HL-60/S4 treated with phorbol 12-myristate 13-acetate at 8.2 ng/mL for 4 days and 3 days (cell line): ENCODE results near the gene KIFC1.

ENCODE experiments used
- in situ Hi-C: fragments of 300-500 bp; cut with MboI; formaldehyde crosslinking; loops from 2 replicates; pipeline ENCODE4 v1.15.0; 2022; ENCODE audit warnings: low sequenced_read_pairs

KIFC1 gene

DNA sequence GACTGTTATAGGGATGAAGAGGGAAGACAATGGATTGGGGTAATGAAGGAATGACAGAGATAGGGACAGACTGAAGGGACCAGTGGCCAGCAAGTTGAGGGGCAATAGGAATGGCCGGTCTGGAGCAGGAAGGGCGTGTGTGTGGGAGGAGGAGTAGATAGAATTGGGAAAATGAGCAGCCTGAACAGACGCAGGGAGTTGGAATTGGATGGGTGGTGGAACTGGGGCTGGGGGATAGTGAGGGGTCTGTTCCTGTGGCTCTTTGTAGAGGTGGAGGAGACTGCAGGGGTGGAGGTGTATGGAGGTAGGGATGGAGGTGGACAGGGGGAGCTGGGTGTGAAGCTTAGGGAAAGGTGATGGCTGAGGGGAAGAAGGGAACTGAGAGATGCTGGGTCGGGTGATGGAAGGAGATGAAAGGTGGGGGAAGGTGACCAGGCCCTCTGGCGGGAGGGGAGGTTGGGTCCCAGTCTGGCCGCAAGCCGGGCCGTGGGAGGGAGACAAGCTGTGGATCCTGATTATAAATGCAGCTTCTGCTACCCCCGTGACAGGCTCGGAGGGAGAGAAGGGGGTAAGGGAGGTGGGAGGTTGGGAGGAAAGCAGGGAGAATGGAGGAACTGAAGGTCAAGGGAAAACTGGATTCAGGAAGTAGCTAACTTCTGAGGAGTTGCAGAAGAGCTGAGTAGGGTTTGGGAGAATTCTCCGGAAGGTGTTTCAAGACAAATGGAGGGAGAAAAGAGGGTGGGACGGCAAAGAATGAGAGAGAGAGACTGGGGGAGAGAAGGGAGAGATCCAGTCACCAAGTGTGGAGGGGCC is 33.4 kb downstream of the KIFC1 start:
- in situ Hi-C loops = no loop called here

- in situ Hi-C loops = no loop called here
These were observed 34.3 kb downstream of the KIFC1 start for GRCh38 chr6:33425668-33426577.

DNA sequence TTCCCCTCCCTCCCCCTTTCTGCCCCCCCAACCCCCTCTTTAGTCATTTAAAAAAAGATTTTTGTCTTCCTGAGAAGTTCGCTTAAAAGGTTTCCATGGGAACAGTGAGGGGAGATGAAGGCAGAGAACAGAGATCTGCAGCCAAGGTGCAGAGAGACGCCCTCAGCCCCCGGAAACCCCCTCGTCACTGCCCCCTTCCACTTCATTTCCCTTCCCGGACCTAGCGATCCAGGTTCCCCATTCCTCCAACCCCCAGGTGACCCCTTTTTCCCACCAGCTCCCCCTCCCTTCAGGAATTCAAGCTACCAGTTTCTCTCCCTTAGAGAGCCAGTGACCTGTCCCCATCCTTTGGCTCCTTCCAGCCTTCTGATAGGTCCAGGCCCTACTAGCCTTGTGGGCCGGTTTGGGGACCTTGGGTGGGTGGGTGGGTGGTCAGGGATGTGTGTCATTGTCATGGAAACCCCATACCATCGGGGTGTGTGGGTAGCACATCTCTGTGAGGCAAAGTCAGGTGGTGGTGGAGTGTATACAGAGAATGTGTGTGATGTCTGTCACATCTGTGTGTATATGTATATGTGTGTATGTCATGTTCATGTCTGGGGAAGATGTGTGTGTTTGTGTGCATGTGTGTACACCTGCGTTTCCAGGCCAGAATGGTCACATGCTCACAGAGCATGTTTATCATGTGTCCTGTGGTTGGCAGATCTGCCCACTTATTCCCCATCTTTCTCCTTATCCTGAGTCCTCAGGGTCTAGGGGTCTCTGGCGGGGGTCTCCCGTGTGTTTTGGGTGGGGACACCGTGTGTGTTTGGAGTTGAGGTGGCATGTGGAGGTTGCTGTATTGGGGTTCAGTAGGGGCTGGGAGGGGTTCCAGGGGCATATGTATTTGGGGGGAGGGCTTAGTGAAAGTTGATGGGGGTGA is 35.2 kb downstream of the KIFC1 start:
- in situ Hi-C loops = no loop called here

GRCh38 chr6:33427585-33428223 is 36.1 kb downstream of the KIFC1 start:
- in situ Hi-C loops = no loop called here

DNA sequence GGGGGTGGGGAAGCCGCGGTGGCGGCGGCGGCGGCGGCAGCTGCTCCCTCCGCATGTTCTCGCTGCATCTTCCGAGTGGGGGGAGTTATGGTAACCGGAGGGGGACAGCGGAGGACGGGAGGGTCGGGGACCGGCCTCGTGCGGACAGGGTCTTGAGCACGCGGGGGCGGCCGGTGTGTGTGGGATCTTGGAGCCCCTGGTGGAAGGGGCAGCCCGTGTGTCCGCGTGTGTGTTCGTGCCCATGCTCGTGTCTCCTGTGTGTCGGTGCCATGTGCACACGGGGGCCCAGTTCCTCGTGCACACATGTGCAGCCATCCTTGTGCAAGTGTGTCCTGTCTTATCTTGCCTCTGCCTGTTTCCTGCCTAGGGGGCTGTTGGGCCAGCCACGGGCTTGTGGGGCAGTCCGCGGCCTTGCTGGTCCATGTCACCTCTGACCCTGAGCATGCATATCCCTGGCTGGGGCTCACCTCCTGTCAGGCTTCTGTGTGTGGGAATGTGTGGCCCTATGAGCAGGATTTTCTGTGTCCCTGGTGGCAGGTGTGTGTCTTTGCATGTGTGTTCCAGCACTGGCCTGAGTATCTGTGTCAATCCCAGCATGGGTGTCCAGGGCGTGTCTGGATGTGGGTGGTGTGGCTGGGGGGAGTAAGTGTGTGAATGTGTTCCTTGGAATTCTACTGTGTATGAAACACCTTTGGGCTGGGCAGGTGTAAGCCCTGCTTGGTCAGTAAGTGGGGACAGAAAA is 36.8 kb downstream of the KIFC1 start:
- in situ Hi-C loops = no loop called here

- in situ Hi-C loops = no loop called here
These were observed 37.5 kb downstream of the KIFC1 start for GRCh38 chr6:33428966-33429749.

- in situ Hi-C loops = no loop called here
These were observed 38.1 kb downstream of the KIFC1 start for GRCh38 chr6:33429750-33430052.

- in situ Hi-C loops = no loop called here
These were observed 38.7 kb downstream of the KIFC1 start for GRCh38 chr6:33430334-33430733.

GRCh38 chr6:33430991-33431879 is 39.6 kb downstream of the KIFC1 start:
- in situ Hi-C loops = no loop called here

DNA sequence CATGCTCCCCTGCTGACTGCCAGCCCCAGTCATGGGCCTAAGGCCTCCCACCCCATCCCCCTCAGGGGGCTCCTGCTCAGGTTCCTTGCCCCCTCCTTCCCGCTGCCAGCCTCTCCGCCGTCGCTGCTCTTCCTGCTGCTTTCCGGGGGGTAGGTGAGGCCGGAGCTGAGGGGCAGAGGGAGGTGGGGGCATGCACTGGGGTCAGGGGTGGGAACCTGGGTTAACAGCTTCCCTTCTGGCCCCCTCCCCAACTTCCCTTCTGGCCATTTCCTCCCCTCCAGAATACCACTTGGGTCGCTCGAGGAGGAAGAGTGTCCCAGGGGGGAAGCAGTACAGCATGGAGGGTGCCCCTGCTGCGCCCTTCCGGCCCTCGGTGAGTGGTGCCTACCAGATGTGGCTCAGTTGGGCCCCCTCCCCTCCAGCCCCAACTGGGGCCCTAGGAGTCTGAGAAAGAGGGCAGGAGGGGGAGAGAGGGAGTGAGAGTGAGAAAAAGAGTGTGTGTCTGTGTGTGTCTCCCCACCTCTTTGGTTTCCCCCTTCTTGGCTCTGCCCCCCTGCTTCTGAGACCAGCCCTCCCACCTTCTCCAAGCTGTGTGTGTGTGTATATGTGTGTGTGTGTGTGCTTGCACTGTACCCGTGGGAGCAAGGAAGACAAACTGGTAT is 40.4 kb downstream of the KIFC1 start:
- in situ Hi-C loops = no loop called here

GRCh38 chr6:33432546-33432945 is 40.9 kb downstream of the KIFC1 start:
- in situ Hi-C loops = no loop called here

DNA sequence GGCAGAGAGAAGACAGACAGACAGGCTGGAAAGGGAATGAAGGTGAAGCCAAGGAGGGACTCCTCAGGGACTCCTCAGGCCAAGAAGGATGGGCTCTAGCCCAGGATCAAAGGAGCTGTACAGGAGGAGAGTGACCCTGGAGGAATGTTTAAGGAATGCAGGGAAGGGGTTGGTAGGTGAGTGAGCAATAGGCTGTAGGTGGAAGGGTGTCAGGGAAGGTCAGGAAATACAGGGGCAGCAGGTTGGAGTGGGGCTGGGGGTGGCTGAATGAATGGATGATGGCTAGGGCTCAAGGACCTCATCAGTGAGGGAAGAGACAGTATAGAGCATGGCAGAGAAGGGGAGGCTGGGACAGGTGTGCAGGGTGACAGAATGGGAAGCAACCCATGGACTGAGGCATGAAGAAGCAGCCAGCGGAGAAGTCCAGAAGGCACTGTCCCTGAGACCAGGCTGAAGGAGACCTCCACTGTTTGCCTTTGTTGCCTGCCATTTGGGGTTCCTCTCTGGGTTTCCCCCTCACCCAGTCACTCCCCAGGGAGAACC is 41.4 kb downstream of the KIFC1 start:
- in situ Hi-C loops = no loop called here

GRCh38 chr6:33433544-33434191 is 42.0 kb downstream of the KIFC1 start:
- in situ Hi-C loops = no loop called here

DNA sequence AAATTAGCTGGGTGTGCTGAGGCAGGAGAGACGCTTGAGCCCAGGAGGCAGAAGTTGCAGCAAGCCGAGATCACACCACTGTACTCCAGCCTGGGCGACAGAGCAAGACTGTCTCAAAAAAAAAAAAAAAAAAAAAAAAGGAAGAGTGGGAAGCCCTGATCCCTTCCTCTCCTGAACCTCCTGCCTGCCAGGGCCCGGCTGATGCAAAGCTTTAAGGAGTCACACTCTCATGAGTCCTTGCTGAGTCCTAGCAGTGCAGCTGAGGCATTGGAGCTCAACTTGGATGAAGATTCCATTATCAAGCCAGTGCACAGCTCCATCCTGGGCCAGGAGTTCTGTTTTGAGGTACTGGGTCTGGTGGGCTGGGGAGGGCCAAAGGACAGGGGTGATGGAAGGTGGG is 43.3 kb downstream of the KIFC1 start:
- in situ Hi-C loops = no loop called here

- in situ Hi-C loops = no loop called here
These were observed 46.0 kb downstream of the KIFC1 start for GRCh38 chr6:33437666-33438065.

- in situ Hi-C loops = no loop called here
These were observed 47.5 kb downstream of the KIFC1 start for GRCh38 chr6:33438978-33439594.
